Fibroblast of the aortic adventitia (primary cell): ENCODE data around the gene VPS50. TPM values are rescaled to one million over a fixed set of nuclear protein-coding genes. Genes with fewer than 3 reads are reported as not detected.

Experiments used
- DNase-seq: peaks from one replicate; pipeline ENCODE4 v3.0.0-alpha.2; 2010; ENCODE audit warnings: low read depth
- H3K4me3 ChIP-seq: 2 replicates; pipeline ENCODE4 v1.5.1; 2011; ENCODE audit warnings: low read depth, mild to moderate bottlenecking, control low read depth, low read length, moderate library complexity
- CTCF ChIP-seq: IDR thresholded peaks from 2 replicates; pipeline ENCODE4 v1.5.1; 2011; ENCODE audit warnings: mild to moderate bottlenecking, low read length, control low read depth, inconsistent platforms; ENCODE audit not compliant: insufficient read depth
- total RNA-seq: library from RNA; depleted of rRNA; stranded (reverse); fragments of >200 nt; gene quantifications from 2 replicates; pipeline ENCODE4 v1.2.3, GENCODE V29; 2012; ENCODE audit warnings: low replicate concordance

Gene VPS50
- total RNA-seq, 1 donor: 32.3 TPM

GRCh38 chr7:93262535-93262934, 30.4 kb downstream of the VPS50 start:
- H3K4me3 ChIP-seq: no peak overlapping the region
- no peak for TF ChIP-seq CTCF
- DNase-seq: no peak

GRCh38 chr7:93265220-93265619, 33.1 kb downstream of the VPS50 start:
- no peak for DNase-seq
- TF ChIP-seq CTCF: no peak
- no peak overlapping the region for H3K4me3 ChIP-seq

GRCh38 chr7:93279541-93279940, 47.4 kb downstream of the VPS50 start:
- no peak for TF ChIP-seq CTCF
- no peak overlapping the region for H3K4me3 ChIP-seq
- no peak for DNase-seq

GRCh38 chr7:93284908-93285307, 52.7 kb downstream of the VPS50 start:
- no peak overlapping the region for H3K4me3 ChIP-seq
- peak; percentile 18 for DNase-seq
- no peak for TF ChIP-seq CTCF

GRCh38 chr7:93293229-93293628, 61.1 kb downstream of the VPS50 start:
- DNase-seq: no peak
- no peak overlapping the region for H3K4me3 ChIP-seq
- TF ChIP-seq CTCF: no peak

- H3K4me3 ChIP-seq: no peak overlapping the region
- DNase-seq: no peak
- no peak for TF ChIP-seq CTCF
Observed at GRCh38 chr7:93298206-93298605, 66.0 kb downstream of the VPS50 start.

- no peak overlapping the region for H3K4me3 ChIP-seq
- TF ChIP-seq CTCF: no peak
- peak; percentile 12 for DNase-seq
Observed at GRCh38 chr7:93298671-93299070, 66.5 kb downstream of the VPS50 start.
